ENCODE data around the gene IGF1R.

The IGF1R gene

GRCh38 chr15:98803228-98804056 lies 155.1 kb downstream of the IGF1R start:
- no peak for DNase-seq

DNA sequence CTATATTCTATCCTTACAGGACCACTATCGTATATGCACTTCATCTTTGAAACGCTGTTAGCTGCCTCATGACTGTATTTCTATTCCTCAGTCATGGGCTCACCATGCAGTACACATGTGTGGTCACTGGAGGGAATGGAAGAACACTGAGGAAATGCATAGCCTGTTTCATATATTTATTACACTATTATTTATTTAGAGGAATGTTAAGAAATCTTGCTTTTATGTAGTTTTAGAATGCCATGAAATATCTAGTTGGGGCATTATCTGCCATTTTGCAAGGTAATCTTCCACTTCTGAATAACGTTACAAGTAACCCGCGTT lies 155.7 kb downstream of the IGF1R start:
- no peak for DNase-seq

GRCh38 chr15:98805434-98806274 lies 157.3 kb downstream of the IGF1R start:
- DNase-seq, result no peak

GRCh38 chr15:98806275-98806895 lies 158.0 kb downstream of the IGF1R start:
- DNase-seq, result no peak

GRCh38 chr15:98807262-98807661 lies 158.9 kb downstream of the IGF1R start:
- no peak for DNase-seq

DNA sequence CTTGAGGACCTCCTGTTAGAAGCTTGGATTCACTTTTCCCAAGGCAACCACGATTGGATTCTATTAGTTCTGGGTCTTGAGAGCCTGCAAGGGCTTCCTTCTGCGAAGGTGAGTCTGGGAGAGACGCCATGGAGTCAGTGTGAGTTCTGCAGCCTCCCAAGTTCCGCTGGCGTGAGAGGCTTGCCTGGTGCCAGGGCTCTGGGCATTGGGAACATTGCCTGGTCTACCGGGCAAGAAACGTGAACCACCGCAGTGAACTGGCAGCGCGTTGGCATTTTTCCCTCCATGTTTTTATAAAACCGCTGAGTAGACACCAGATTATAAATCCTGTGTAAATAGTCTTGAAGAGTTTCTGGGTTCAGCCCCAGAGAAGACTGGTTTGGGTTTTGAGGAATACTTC lies 160.9 kb downstream of the IGF1R start:
- DNase-seq, result no peak

DNA sequence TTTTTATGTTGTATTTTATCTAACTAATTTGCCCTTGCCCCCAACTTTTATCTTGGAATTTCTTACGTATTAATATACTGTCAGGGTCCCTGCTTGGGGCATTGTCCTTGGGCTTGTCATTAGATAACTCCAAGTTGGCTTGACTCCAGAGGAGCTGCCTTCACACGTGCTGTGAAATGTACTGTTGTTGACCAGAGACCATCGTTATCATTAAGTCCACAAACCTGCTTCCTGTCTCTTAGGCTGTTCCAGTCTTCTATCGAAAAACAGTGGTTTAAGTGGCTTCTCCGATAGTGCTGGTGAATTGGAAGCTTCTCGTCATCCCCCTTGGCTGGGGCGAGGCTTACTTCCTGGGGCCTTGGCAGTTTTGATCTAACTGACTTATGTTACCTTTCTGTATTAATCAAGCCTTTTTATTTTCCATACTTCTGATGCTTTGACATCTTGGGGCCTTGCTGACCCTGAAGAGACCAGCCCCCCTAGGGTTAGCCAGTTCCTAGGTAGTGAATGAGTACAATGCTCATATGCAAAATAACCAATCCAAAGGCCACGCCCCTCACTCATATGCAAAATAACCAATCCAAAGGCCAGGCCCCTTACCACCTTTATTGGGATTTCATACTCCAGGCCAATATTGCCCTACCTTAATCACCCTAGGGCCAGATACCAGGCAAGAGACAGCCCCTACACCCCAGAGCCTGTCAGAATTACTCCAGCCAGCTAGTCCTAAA lies 164.5 kb downstream of the IGF1R start:
- peak; percentile 46 for DNase-seq

DNA sequence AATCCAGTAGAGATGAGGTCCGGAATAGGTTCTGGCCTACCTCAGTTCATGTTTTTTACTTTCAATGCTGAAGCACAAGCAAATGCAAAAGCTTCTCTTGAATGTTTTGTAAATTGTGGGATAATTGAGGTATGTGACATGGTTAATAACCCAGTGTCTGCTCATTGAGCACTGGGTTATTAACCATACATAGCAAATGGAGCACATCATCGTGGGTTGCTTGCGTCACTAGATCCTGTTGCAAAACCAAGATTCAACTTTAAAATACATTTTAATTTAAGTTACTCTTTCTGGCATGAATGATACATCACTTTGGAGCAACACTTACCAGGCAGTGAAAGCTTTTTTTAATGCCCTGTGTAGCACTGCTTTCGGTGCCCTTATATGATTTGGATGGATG lies 165.6 kb downstream of the IGF1R start:
- DNase-seq, result no peak

DNA sequence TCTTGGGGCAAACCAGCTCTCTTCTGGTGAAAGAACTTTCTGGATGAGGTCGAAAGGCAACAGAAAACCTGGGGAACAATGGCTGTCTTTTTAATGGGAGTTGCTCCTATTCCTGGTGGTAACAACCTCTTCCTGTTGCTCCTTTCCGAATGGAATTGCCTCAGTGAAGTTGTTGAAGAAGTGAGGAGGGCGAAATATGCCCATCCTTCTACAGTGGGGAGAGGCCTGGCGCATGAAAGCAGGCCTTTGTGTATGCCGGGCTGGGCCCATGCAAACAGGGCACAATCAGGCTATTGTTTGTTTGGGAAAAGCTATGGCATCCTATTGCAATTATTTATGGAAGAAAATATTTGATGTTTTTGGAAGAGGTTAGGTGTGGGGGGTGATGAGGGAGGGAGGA lies 166.9 kb downstream of the IGF1R start:
- DNase-seq, result no peak

DNA sequence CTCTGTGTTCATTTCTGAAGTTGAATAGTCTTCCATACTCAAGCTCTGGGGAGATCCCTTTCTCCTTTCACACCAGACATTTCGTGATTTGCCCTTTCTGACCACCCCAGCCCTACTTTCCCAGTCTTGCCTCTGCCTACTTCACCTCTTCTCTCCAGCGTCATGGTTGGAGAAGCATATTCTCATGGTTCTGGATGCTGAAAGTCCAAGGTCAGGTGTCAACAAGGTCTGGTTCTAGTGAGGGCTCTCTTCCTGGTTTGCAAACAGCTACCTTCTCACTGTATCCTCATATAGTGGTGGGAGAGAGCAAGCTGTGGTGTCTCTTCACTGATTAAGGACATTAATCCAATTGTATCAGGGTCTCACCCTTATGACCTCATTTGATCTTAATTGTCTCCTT lies 169.4 kb downstream of the IGF1R start:
- DNase-seq, result no peak

- peak; percentile 60 for DNase-seq
Measured at GRCh38 chr15:98823012-98823458, 174.7 kb downstream of the IGF1R start.

- DNase-seq, result no peak
Measured at GRCh38 chr15:98823616-98824015, 175.3 kb downstream of the IGF1R start.

DNA sequence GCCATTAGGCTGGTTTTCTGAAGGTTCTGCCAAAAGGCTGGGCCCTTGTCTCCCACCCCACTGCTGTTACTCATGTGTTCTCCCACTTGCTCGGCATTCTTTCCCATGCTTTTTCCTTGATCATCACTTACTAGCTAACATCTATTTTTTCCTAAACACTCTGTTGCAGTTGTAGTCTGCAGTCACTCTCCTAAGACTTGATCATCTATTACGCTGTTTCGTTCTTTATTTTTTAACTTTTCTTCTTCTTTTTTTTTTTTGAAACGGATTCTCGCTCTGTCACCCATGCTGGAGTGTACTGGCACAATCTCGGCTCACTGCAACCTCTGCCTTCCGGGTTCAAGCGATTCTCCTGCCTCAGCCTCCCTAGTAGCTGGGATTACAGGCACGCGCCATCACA lies 176.3 kb downstream of the IGF1R start:
- no peak for DNase-seq

DNA sequence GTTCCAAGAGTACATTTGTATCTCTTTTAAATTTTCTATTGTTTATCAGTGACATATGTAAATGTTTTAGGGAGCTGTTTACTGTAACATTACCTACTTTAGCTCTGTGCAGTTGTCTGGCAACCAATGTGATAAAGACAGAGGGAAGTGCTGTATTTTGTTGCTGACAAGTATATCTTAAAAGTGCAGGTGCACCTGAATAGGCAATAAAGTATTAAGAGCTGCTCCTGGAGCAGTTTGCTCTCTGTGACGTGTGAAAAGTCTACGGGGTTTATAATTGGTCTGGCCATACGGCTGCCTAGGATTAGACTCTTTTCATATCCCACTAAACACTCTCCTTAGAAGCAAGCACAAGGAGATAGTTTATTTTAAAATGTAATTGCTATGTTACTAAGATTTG lies 178.3 kb downstream of the IGF1R start:
- DNase-seq, result no peak

DNA sequence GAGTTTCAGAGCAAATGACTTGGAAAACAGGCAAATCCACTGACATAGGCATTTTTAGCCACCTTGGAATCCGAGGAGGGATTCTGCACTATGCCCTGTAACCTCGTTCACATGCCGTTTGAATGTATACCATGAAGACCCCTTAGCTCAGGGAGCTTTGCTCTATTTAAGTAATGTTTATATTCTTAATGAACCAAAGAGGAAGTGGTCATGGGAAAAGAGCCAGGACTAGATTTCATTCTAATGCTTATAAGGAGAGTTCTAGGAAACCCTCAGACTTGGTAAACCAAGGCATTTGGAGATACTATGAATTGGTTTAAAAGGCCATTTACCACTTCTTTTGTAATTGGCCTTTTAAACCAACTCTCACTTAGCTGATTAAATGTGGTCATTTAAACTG lies 178.9 kb downstream of the IGF1R start:
- no peak for DNase-seq

GRCh38 chr15:98830034-98830634 lies 181.8 kb downstream of the IGF1R start:
- DNase-seq, result no peak

DNA sequence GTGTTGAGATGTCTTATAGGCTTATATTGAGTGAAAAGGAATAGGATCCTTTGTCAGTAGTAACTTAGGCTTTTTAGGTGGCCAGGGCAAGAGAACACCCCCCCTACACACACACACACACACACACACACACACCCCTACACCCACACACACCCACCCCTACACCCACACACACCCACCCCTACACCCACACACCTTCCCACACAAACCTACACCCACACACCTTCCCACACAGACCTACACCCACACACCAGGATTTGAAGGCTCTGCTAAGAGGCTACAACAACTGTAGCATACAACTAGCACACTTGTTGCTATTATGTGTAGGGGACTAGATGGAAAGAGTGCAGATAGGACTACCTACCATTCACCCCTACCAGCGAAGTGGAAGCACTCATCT lies 186.6 kb downstream of the IGF1R start:
- DNase-seq, result no peak

GRCh38 chr15:98835876-98836275 lies 187.5 kb downstream of the IGF1R start:
- DNase-seq, result no peak

DNA sequence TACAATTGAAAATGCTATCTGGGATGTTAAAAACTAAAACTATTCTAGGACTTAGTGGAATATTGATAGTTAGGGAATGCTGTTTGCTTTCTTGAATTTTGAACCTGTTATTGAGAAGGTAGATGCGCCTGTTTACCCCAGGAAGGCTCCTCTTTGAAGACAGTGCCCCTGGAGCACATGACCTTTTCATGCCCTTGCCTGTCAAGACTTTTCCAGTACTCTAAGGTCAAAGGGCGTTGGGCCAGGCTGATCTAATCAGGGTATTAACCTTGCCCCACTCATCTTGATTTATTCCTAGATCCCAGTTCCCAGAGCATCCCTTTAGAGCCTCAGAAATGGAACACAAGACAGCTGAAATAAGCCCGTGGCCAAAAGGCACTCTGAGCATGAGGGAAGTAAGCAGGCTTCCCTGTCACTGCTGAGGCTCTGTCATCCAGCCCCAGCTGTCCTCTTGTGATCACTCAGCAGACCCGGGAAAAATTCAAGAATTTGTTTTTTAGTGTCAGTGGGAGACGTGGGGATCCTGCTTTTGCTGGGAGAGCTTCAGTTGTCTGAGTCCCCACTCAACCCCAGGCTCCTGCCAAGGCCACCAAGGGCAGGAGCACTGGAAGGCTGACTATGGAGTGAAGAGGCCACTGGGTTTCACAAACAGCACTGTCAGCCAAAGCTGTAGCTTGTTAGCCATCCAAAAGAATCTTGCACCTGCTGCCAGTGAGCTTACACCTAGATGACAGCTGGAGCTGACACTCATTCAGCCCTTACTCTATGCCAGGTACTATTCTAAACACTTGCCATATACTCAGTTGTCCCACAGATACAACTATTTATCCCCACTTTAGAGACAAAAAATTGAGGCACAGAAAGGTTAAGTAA lies 190.3 kb downstream of the IGF1R start:
- no peak for DNase-seq

- DNase-seq, result no peak
Measured at GRCh38 chr15:98840053-98840452, 191.7 kb downstream of the IGF1R start.

DNA sequence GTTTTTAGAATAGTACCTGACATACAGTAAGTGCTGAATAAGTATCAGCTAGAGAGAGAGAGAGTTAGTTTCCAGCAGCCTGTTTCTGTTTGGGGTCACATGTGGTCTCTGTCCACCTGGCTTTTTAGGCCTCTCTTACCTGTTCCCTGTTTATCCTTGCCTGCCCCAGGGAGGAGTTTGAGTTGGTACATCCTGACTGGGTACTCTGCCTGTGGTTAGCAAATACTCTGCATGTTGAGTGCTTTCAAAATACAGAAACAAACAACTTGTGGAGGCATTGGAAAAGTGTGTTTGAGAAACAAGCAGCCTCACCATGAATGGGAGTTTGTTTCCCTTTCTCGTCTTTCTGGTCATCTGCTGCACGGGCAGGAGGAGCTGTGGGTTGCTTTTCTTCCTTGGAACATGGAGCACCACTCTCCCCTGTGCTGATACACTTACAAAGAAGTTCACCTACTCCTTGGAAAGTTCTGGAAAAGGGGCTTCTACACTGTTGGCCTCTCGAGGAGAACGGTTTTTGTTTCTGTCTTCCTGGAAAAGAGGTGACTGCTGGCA lies 193.2 kb downstream of the IGF1R start:
- peak; percentile 37 for DNase-seq

Measured in NCI-H2029 (cell line).